NB4 (cell line): ENCODE data around the gene YEATS2.

Experiments used
- CTCF ChIP-seq: IDR thresholded peaks from one replicate; pipeline ENCODE4 v1.5.1; 2012; ENCODE audit warnings: low read depth, low read length
- MYC ChIP-seq: IDR thresholded peaks from 2 replicates; pipeline ENCODE4 v1.6.1; 2011; ENCODE audit warnings: low read depth, low read length

GRCh38 chr3:183837894-183838293 is 140.3 kb downstream of the YEATS2 start:
- TF ChIP-seq CTCF (no peak), MYC (no peak)
